ENCODE results near the gene C5orf63.
"Not testable (repeated sequence)": the region's sequence is repeated elsewhere in the genome, so short reads cannot be mapped to it uniquely, and the experiment has no call there.

Gene C5orf63

DNA sequence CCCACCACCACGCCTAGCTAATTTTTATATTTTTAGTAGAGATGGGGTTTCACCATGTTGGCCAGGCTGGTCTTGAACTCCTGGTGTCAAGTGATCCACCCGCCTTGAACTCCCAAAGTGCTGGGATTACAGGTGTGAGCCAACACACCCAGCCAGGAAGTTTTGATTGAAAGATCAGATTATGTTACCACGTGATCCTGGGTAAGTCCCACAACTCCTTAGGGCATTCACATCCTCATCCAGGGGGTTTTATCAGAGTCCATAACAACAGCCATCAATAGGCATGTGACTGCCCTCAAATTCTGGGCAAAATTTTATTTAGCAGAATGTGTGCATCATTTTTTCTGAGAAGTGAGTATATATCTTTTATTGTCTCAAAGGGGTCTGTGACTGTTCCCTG lies 68.0 kb downstream of the C5orf63 start:
- DNase-seq = not testable (repeated sequence)

DNA sequence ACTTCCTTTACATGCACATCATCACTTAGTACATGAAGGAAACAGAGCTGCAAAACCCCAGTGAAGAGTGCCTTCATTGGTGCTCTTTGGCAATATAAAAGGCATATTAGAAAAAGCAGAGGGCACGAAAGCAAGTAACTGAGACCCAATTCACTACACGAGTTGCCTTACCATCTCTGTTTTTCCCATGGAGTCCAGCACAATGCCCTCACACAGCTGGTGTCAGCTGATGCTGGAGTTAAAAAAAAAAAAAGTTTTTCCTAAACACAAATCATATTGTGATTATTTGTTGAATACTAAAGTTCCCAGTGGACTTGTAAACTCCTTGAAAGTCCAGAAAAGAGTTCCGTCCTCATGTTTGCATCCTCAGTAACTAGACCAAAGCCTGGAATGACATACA lies 68.6 kb downstream of the C5orf63 start:
- no peak for DNase-seq

- DNase-seq = no peak
These were observed 69.4 kb downstream of the C5orf63 start for GRCh38 chr5:127003798-127004495.

- no peak for DNase-seq
These were observed 70.9 kb downstream of the C5orf63 start for GRCh38 chr5:127002390-127002789.

GRCh38 chr5:127001621-127002296 lies 71.5 kb downstream of the C5orf63 start:
- no peak for DNase-seq
